GM12864 (cell line): ENCODE measurements around the gene PSME1.
"Not testable (repeated sequence)": the region's sequence is repeated elsewhere in the genome, so short reads cannot be mapped to it uniquely, and the experiment has no call there.

Experiments used
- DNase-seq: peaks from one replicate; pipeline ENCODE4 v3.0.0-alpha.2; 2011; ENCODE audit warnings: low read depth
- H3K4me3 ChIP-seq: 2 replicates; pipeline ENCODE4 v1.5.1; 2011; ENCODE audit warnings: mild to moderate bottlenecking, low read depth, low read length, control low read depth
- TF ChIP-seq, protein P1 (sequence below): IDR thresholded peaks from 2 replicates; pipeline ENCODE4 v1.5.1; 2011; ENCODE audit warnings: low read depth, mild to moderate bottlenecking, moderate library complexity, low read length, control low read depth, inconsistent platforms; ENCODE audit errors: missing control alignments

Gene PSME1

DNA sequence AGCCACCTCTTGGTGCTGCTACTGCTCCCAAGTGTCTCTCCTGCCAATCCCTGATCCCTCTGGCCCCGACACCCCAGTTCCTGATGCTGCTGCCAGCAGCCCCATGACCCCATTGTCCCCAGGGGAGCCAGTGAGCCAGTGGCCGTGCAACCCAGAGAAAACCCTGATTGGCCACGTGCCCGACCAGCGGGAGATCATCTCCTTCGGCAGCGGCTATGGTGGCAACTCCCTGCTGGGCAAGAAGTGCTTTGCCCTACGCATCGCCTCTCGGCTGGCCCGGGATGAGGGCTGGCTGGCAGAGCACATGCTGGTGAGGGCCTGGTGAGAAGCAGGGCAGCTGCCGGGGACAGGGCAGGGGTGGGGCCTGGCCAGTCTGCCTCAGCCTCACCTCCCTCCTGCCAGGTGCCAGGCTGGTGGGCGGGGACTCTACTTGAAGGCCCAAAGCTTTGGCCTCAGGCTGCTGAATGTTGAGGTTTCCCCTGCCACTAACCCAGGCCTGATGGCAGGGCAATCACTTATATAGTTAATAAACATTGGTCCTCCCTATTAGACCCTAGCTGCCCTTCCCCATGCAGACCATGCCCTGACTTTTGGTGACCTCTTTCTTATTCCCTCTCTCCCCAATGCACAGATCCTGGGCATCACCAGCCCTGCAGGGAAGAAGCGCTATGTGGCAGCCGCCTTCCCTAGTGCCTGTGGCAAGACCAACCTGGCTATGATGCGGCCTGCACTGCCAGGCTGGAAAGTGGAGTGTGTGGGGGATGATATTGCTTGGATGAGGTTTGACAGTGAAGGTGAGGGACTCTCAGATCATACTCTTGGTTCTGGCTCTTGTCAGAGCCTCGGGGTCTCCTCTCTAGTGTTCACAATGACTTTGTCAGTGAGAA, 36.8 kb upstream of the PSME1 start:
- TF ChIP-seq, protein P1, sequence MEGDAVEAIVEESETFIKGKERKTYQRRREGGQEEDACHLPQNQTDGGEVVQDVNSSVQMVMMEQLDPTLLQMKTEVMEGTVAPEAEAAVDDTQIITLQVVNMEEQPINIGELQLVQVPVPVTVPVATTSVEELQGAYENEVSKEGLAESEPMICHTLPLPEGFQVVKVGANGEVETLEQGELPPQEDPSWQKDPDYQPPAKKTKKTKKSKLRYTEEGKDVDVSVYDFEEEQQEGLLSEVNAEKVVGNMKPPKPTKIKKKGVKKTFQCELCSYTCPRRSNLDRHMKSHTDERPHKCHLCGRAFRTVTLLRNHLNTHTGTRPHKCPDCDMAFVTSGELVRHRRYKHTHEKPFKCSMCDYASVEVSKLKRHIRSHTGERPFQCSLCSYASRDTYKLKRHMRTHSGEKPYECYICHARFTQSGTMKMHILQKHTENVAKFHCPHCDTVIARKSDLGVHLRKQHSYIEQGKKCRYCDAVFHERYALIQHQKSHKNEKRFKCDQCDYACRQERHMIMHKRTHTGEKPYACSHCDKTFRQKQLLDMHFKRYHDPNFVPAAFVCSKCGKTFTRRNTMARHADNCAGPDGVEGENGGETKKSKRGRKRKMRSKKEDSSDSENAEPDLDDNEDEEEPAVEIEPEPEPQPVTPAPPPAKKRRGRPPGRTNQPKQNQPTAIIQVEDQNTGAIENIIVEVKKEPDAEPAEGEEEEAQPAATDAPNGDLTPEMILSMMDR, result no peak
- no peak overlapping the region for H3K4me3 ChIP-seq
- no peak for DNase-seq

GRCh38 chr14:24100197-24100981, 35.6 kb upstream of the PSME1 start:
- TF ChIP-seq, protein P1, result no peak
- H3K4me3 ChIP-seq, result no peak overlapping the region
- DNase-seq, result no peak

GRCh38 chr14:24100982-24101494, 35.0 kb upstream of the PSME1 start:
- TF ChIP-seq, protein P1, result no peak
- H3K4me3 ChIP-seq, result no peak overlapping the region
- no peak for DNase-seq

- H3K4me3 ChIP-seq, result no peak overlapping the region
- TF ChIP-seq, protein P1, result no peak
- no peak for DNase-seq
Observed at GRCh38 chr14:24102357-24103048, 33.5 kb upstream of the PSME1 start.

GRCh38 chr14:24103451-24103850, 32.5 kb upstream of the PSME1 start:
- DNase-seq, result no peak
- TF ChIP-seq, protein P1, result no peak
- no peak overlapping the region for H3K4me3 ChIP-seq

DNA sequence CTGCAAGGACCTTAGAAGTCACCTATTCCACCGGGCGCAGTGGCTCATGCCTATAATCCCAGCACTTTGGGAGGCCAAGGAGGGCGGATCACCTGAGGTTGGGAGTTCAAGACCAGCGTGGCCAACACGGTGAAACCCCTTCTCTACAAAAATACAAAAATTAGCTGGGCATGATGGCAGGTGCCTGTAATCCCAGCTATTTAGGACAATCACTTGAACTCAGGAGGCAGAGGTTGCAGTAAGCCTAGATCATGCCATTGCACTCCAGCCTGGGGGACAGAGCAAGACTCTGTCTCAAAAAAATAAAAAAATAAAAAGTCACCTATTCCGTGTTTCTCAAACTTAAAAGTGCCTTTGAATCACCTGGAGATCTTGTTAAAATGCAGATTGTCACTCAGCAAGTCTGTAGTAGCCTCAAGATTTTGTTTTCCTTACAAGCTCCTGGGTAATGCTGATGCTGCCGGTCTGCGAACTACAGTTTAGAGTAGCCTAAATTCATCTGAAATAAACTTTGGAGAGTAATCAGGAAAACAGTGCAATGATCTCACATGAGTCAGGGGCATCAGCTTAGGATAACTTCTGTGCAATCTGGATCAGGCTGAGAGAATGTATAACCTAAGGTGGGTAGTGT, 30.3 kb upstream of the PSME1 start:
- H3K4me3 ChIP-seq, DNase-seq: not testable (repeated sequence)
